ENCODE measurements around the gene MCU. TPM values are rescaled to one million over a fixed set of nuclear protein-coding genes. Genes with fewer than 3 reads are reported as not detected.
"Not testable (repeated sequence)": the region's sequence is repeated elsewhere in the genome, so short reads cannot be mapped to it uniquely, and the experiment has no call there.

The MCU gene
- total and polyA plus RNA-seq, 2 experiments from 2014 or later: 31.6 to 41.7 TPM

DNA sequence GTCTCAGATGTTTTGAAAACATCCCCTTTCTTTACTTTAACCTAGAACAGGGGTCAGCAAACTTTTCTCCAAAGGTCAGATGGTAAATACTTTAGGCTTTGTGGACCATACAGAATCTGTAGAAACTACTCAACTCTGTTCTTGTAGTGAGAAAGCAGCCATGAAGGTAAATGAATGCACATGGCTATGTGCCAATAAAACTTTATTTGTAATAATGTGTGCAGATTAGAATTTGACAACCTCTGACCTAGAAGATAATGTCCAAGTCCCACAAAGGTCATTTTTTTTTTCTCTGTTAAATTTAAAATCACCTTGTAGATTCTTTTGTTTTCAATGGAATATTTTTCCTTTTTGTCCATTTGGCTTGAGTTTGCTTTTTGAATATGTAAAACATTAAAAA lies 218.8 kb downstream of the MCU start:
- H3K79me2 ChIP-seq: no peaks in the 10 kb centered on the region
- H3K9me3 ChIP-seq (ENCODE audit: low read depth): no peaks in the 10 kb centered on the region
- no peaks in the 10 kb centered on the region for H3K36me3 ChIP-seq (replicated peaks; ENCODE audit: insufficient read depth, low read depth)
- H4K20me1 ChIP-seq (ENCODE audit: insufficient read depth, poor library complexity, severe bottlenecking): no peaks in the 10 kb centered on the region
- H3K4me3 ChIP-seq: no peak overlapping the region
- no peaks in the 10 kb centered on the region for H3K4me1 ChIP-seq (ENCODE audit: insufficient read depth)
- DNase-seq (ENCODE audit: low spot score): no peak
- no peaks in the 10 kb centered on the region for H3K27me3 ChIP-seq
- no peaks in the 10 kb centered on the region for H3K9me2 ChIP-seq (replicated peaks; ENCODE audit: insufficient read depth)
- no peak for TF ChIP-seq EZH2phosphoT487 (IDR thresholded peaks at IDR 0.05; ENCODE audit: low read depth, severe bottlenecking, unreplicated experiment)
- no peak for TF ChIP-seq EZH2 (IDR thresholded peaks at IDR 0.05; ENCODE audit: borderline replicate concordance)
- TF ChIP-seq, protein P1, sequence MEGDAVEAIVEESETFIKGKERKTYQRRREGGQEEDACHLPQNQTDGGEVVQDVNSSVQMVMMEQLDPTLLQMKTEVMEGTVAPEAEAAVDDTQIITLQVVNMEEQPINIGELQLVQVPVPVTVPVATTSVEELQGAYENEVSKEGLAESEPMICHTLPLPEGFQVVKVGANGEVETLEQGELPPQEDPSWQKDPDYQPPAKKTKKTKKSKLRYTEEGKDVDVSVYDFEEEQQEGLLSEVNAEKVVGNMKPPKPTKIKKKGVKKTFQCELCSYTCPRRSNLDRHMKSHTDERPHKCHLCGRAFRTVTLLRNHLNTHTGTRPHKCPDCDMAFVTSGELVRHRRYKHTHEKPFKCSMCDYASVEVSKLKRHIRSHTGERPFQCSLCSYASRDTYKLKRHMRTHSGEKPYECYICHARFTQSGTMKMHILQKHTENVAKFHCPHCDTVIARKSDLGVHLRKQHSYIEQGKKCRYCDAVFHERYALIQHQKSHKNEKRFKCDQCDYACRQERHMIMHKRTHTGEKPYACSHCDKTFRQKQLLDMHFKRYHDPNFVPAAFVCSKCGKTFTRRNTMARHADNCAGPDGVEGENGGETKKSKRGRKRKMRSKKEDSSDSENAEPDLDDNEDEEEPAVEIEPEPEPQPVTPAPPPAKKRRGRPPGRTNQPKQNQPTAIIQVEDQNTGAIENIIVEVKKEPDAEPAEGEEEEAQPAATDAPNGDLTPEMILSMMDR (IDR thresholded peaks at IDR 0.05; ENCODE audit: poor library complexity): no peak
- no peak overlapping the region for H3K4me2 ChIP-seq
- H2AFZ ChIP-seq: no peak overlapping the region
- no peak overlapping the region for H3K27ac ChIP-seq

DNA sequence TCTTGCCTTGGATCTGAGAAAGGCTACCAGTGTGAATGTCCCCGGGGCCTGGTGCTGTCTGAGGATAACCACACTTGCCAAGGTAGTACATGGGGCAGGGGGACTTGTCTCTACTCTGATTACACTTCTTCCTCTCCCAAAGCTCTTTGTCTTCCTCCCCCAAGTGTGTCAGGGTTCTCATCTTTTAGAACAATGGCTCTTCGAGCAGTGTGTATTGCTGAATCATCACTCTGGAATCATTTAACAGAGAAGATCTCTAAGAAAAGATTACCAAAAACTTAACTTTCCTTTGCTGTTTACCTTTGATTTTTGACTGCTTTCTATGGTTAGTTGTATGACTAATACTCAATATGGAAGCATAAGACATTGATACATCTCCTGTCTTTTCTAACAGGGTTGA lies 219.8 kb downstream of the MCU start:
- Histone ChIP-seq H3K9me3 (ENCODE audit: low read depth) (no peaks in the 10 kb centered on the region), H3K4me1 (ENCODE audit: insufficient read depth) (no peaks in the 10 kb centered on the region), H3K4me2 (no peak overlapping the region), H3K27ac (no peak overlapping the region), H3K36me3 (replicated peaks; ENCODE audit: insufficient read depth, low read depth) (no peaks in the 10 kb centered on the region), H4K20me1 (ENCODE audit: insufficient read depth, poor library complexity, severe bottlenecking) (no peaks in the 10 kb centered on the region), H3K9me2 (replicated peaks; ENCODE audit: insufficient read depth) (no peaks in the 10 kb centered on the region), H3K79me2 (no peaks in the 10 kb centered on the region), H3K4me3 (no peak overlapping the region), H3K27me3 (no peaks in the 10 kb centered on the region), H2AFZ (no peak overlapping the region)
- WGBS (ENCODE audit: low lambda C conversion rate, missing lambda C conversion rate): 95% methylated on average over 2 of the region's 2 CpGs
- TF ChIP-seq, protein P1 (IDR thresholded peaks at IDR 0.05; ENCODE audit: poor library complexity): no peak
- TF ChIP-seq EZH2 (IDR thresholded peaks at IDR 0.05; ENCODE audit: borderline replicate concordance): no peak
- TF ChIP-seq EZH2phosphoT487 (IDR thresholded peaks at IDR 0.05; ENCODE audit: low read depth, severe bottlenecking, unreplicated experiment): no peak
- no peak for DNase-seq (ENCODE audit: low spot score)

DNA sequence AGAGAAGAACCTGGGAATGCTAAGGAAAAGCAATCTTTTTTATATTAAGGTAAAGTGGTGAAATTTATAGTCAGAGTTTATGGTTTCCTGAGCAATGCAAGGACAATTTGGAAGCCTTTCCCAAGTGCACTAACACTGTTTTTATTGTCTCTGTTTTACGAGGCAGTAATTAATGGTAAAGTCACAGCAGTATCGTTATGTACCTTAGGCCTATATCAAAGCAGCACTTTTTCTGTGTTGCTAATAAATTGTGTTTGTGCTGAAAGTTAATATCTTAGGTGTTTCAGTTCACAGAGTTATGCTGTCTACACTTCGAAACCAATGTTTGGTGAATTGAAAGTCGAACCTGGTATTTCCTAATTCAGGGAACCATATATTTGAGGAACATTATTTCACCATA lies 220.8 kb downstream of the MCU start:
- Histone ChIP-seq H3K9me3 (ENCODE audit: low read depth) (no peaks in the 10 kb centered on the region), H2AFZ (no peak overlapping the region), H3K9me2 (replicated peaks; ENCODE audit: insufficient read depth) (no peaks in the 10 kb centered on the region), H3K36me3 (replicated peaks; ENCODE audit: insufficient read depth, low read depth) (no peaks in the 10 kb centered on the region), H3K27me3 (no peaks in the 10 kb centered on the region), H3K79me2 (no peaks in the 10 kb centered on the region), H3K4me2 (no peak overlapping the region), H4K20me1 (ENCODE audit: insufficient read depth, poor library complexity, severe bottlenecking) (no peaks in the 10 kb centered on the region), H3K4me3 (no peak overlapping the region), H3K27ac (no peak overlapping the region), H3K4me1 (ENCODE audit: insufficient read depth) (no peaks in the 10 kb centered on the region)
- TF ChIP-seq EZH2 (IDR thresholded peaks at IDR 0.05; ENCODE audit: borderline replicate concordance): no peak
- TF ChIP-seq EZH2phosphoT487 (IDR thresholded peaks at IDR 0.05; ENCODE audit: low read depth, severe bottlenecking, unreplicated experiment): no peak
- TF ChIP-seq, protein P1 (IDR thresholded peaks at IDR 0.05; ENCODE audit: poor library complexity): no peak
- DNase-seq (ENCODE audit: low spot score): no peak
- WGBS (ENCODE audit: low lambda C conversion rate, missing lambda C conversion rate): 66% methylated on average over 4 of the region's 4 CpGs

DNA sequence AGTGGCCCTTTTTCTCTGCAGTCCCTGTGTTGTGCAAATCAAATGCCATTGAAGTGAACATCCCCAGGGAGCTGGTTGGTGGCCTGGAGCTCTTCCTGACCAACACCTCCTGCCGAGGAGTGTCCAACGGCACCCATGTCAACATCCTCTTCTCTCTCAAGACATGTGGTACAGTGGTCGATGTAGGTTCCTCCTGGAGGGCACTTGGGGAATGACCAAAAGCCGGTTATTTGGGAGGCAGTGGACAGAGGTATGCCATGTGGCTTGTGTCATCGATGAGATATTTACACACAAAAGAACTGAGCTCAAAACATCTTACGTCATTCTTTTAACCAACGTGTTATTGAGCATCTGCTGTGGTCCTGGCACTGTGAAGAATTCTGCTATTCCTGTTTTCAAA lies 221.3 kb downstream of the MCU start:
- H3K9me2 ChIP-seq (replicated peaks; ENCODE audit: insufficient read depth): no peaks in the 10 kb centered on the region
- H3K36me3 ChIP-seq (replicated peaks; ENCODE audit: insufficient read depth, low read depth): no peaks in the 10 kb centered on the region
- no peak overlapping the region for H3K4me3 ChIP-seq
- H3K4me1 ChIP-seq (ENCODE audit: insufficient read depth): no peaks in the 10 kb centered on the region
- no peak for DNase-seq (ENCODE audit: low spot score)
- WGBS (ENCODE audit: low lambda C conversion rate, missing lambda C conversion rate): 95% methylated on average over 7 of the region's 7 CpGs
- no peak overlapping the region for H2AFZ ChIP-seq
- no peaks in the 10 kb centered on the region for H4K20me1 ChIP-seq (ENCODE audit: insufficient read depth, poor library complexity, severe bottlenecking)
- H3K9me3 ChIP-seq (ENCODE audit: low read depth): no peaks in the 10 kb centered on the region
- no peaks in the 10 kb centered on the region for H3K27me3 ChIP-seq
- H3K79me2 ChIP-seq: no peaks in the 10 kb centered on the region
- H3K4me2 ChIP-seq: no peak overlapping the region
- no peak overlapping the region for H3K27ac ChIP-seq
- TF ChIP-seq, protein P1 (IDR thresholded peaks at IDR 0.05; ENCODE audit: poor library complexity): no peak
- TF ChIP-seq EZH2 (IDR thresholded peaks at IDR 0.05; ENCODE audit: borderline replicate concordance): no peak
- TF ChIP-seq EZH2phosphoT487 (IDR thresholded peaks at IDR 0.05; ENCODE audit: low read depth, severe bottlenecking, unreplicated experiment): no peak

DNA sequence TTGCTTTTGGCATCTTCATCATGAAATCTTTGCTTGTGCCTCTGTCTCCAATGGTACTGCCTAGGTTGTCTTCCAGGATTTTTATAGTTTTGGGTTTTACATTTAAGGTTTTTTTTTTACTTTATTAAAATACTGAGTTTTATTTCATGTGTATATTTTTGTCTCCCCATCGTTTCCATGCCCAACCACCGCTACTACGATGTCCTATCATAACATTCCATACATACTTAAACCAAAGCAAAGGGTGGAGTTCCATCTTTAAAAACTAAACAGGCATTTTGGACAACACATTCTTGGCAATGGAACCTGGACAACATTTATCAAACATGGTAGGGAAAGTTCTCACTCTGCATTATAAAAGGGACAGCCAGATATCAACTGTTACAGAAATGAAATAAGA lies 225.3 kb downstream of the MCU start:
- not testable (repeated sequence) for H3K79me2 ChIP-seq; H3K27ac ChIP-seq; H4K20me1 ChIP-seq (ENCODE audit: insufficient read depth, poor library complexity, severe bottlenecking); H3K4me3 ChIP-seq; H2AFZ ChIP-seq; H3K4me2 ChIP-seq; H3K27me3 ChIP-seq; H3K4me1 ChIP-seq (ENCODE audit: insufficient read depth); H3K36me3 ChIP-seq (replicated peaks; ENCODE audit: insufficient read depth, low read depth); H3K9me2 ChIP-seq (replicated peaks; ENCODE audit: insufficient read depth); H3K9me3 ChIP-seq (ENCODE audit: low read depth); DNase-seq (ENCODE audit: low spot score)
- WGBS (ENCODE audit: low lambda C conversion rate, missing lambda C conversion rate): 68% methylated on average over 3 of the region's 3 CpGs
